B cell (primary cell): ENCODE results near the gene HTR7. TPM values are rescaled to one million over a fixed set of nuclear protein-coding genes. Genes with fewer than 3 reads are reported as not detected.

ENCODE experiments used
- ATAC-seq: fragments of 200-7000 bp; cut with Tn5 transposase; one replicate; pipeline ENCODE4 v1.10.0; 2021; ENCODE audit warnings: low read depth, mild to moderate bottlenecking, moderate number of reproducible peaks, moderate library complexity
- CTCF ChIA-PET: fragments of 350-600 bp; sonication (Branson Sonifier 250); formaldehyde crosslinking; loops from one replicate; lab custom pipeline; 2021; ENCODE audit warnings: antibody characterized with exemption, inconsistent platforms; lab: Charles Lee
- POLR2A ChIA-PET: fragments of 350-600 bp; sonication (Branson Sonifier 250); formaldehyde crosslinking; loops from one replicate; lab custom pipeline; 2021; ENCODE audit warnings: antibody characterized with exemption; lab: Charles Lee
- DNase-seq: peaks from one replicate; pipeline ENCODE4 v3.0.0; 2013
- H2AFZ ChIP-seq: 2 replicates; pipeline ENCODE4 v1.6.1; 2012; ENCODE audit warnings: mild to moderate bottlenecking, low read depth, low read length; ENCODE audit not compliant: insufficient read depth, poor library complexity, severe bottlenecking
- H3K27ac ChIP-seq, 2 donors: 1 replicate in 1 of 2; 2 replicates in 1 of 2; pipeline ENCODE4 v1.5.1; 2012 to 2013; ENCODE audit warnings: low read length in 2 of 2, mild to moderate bottlenecking in 2 of 2, moderate library complexity in 1 of 2
- H3K27me3 ChIP-seq, 4 experiments: fragments of 200-600 bp in 1 of 4; sonication (generic) in 1 of 4; replicated peaks in 1 of 4; 1 replicate in 2 of 4; 2 replicates in 2 of 4; pipeline versions ENCODE4 v1.6.1 to v1.7.0; 2013 to 2016; ENCODE audit warnings: low read length in 3 of 4, mild to moderate bottlenecking in 2 of 4, mixed read lengths in 1 of 4, moderate library complexity in 1 of 4; ENCODE audit not compliant: insufficient read depth in 4 of 4, control insufficient read depth in 3 of 4; ENCODE audit errors: control extremely low read depth in 1 of 4
- H3K36me3 ChIP-seq, 2 experiments: replicated peaks in 1 of 2; 1 replicate in 1 of 2; 2 replicates in 1 of 2; pipeline versions ENCODE4 v1.6.1 to v1.7.1; 2013; ENCODE audit warnings: low read length in 1 of 2; ENCODE audit not compliant: insufficient read depth in 2 of 2, control insufficient read depth in 1 of 2; ENCODE audit errors: control extremely low read depth in 1 of 2, extremely low read depth in 1 of 2
- H3K4me1 ChIP-seq, 2 donors: fragments of 200-600 bp in 1 of 2; sonication (generic) in 1 of 2; 1 replicate in 1 of 2; 2 replicates in 1 of 2; pipeline versions ENCODE4 v1.5.1 to v1.6.1; 2013 to 2017; ENCODE audit warnings: low read length in 2 of 2; ENCODE audit not compliant: control insufficient read depth in 2 of 2, insufficient read depth in 2 of 2
- H3K4me2 ChIP-seq: replicated peaks from 2 replicates; pipeline ENCODE3; 2012; ENCODE audit warnings: mild to moderate bottlenecking, low read depth, low read length; ENCODE audit not compliant: poor library complexity, severe bottlenecking
- H3K4me3 ChIP-seq, 5 experiments: fragments of 200-600 bp in 1 of 5; sonication (generic) in 1 of 5; 1 replicate in 3 of 5; 2 replicates in 2 of 5; pipeline versions ENCODE4 v1.5.1 to v1.7.0; 2011 to 2016; ENCODE audit warnings: low read length in 4 of 5, mild to moderate bottlenecking in 4 of 5, low read depth in 2 of 5, control low read depth in 1 of 5, moderate library complexity in 1 of 5; ENCODE audit not compliant: insufficient read depth in 1 of 5; ENCODE audit errors: control extremely low read depth in 1 of 5, extremely low read depth in 1 of 5
- H3K79me2 ChIP-seq: fragments of 200-600 bp; sonication (generic); one replicate; pipeline ENCODE4 v1.6.0; 2016; ENCODE audit warnings: low read length; ENCODE audit not compliant: control insufficient read depth, insufficient read depth
- H3K9ac ChIP-seq: fragments of 200-600 bp; sonication (generic); 2 replicates; pipeline ENCODE4 v1.6.1; 2017; ENCODE audit warnings: mild to moderate bottlenecking, low read length, moderate library complexity
- H3K9me3 ChIP-seq, 3 donors: one replicate each; pipeline versions ENCODE4 v1.6.1 to v1.7.1; 2013; ENCODE audit warnings: low read length in 2 of 3; ENCODE audit not compliant: control insufficient read depth in 2 of 3, insufficient read depth in 1 of 3; ENCODE audit errors: control extremely low read depth in 1 of 3
- H4K20me1 ChIP-seq: 2 replicates; pipeline ENCODE4 v1.6.0; 2012; ENCODE audit warnings: mild to moderate bottlenecking, low read length; ENCODE audit not compliant: insufficient read depth, control insufficient read depth, poor library complexity, severe bottlenecking
- H3K27ac Mint-ChIP-seq: one replicate; pipeline ENCODE4 v1.8.0; 2021; ENCODE audit warnings: mixed read lengths
- H3K27me3 Mint-ChIP-seq: one replicate; pipeline ENCODE4 v1.8.0; 2021; ENCODE audit warnings: mixed read lengths
- H3K4me1 Mint-ChIP-seq: one replicate; pipeline ENCODE4 v1.8.0; 2021; ENCODE audit warnings: mixed read lengths
- H3K4me3 Mint-ChIP-seq: one replicate; pipeline ENCODE4 v1.8.0; 2021; ENCODE audit warnings: mixed read lengths
- H3K9me3 Mint-ChIP-seq: one replicate; pipeline ENCODE4 v1.8.0; 2022; ENCODE audit warnings: mixed read lengths; ENCODE audit not compliant: insufficient read depth
- CTCF ChIP-seq: fragments of 200-600 bp; IDR thresholded peaks from one replicate; pipeline ENCODE4 v1.8.0; 2022; ENCODE audit warnings: antibody characterized with exemption, mild to moderate bottlenecking
- EZH2 ChIP-seq: IDR thresholded peaks from 2 replicates; pipeline ENCODE4 v1.6.1; 2012; ENCODE audit warnings: borderline replicate concordance, low read depth, mild to moderate bottlenecking, moderate library complexity, low read length; ENCODE audit not compliant: insufficient read depth, poor library complexity, severe bottlenecking
- WGBS: methylation state at CpG from one replicate; pipeline ENCODE4 v1.1.5; 2013; ENCODE audit warnings: missing lambda C conversion rate; ENCODE audit not compliant: insufficient coverage; 5-methylcytosine and 5-hydroxymethylcytosine counted together
- intact Hi-C: fragments of 100-400 bp; cut with micrococcal nuclease; formaldehyde crosslinking; loops from one replicate; pipeline ENCODE4 v1.10.0; 2022
- polyA plus RNA-seq: library from polyadenylated mRNA; depleted of rRNA; stranded (reverse); fragments of >200 nt; gene quantifications from 2 replicates; pipeline ENCODE4 v1.2.3, GENCODE V29; 2012
- total RNA-seq, 2 donors: library from RNA; stranded (reverse); fragments of 120-200 nt in 1 of 2; gene quantifications; 1 replicate in 1 of 2; 2 replicates in 1 of 2; pipeline versions ENCODE4 v1.2.3 to v1.2.4, GENCODE V29; 2013 to 2022

HTR7 gene
- total and polyA plus RNA-seq, 2 donors (not counting 1 experiment from before 2014, with no cell fraction given), result 0.03 TPM; not detected in 1

GRCh38 chr10:90787393-90788198, 70.2 kb downstream of the HTR7 start:
- 100% methylated on average over 1 of the region's 9 CpGs for WGBS
- no peaks in the 10 kb centered on the region for H3K9me3 Mint-ChIP-seq
- peaks cover 13% of the 10 kb centered on the region for H3K4me1 Mint-ChIP-seq
- DNase-seq (peak; percentile 23), ATAC-seq (no peak)
- Histone ChIP-seq H3K4me1 (peaks cover 3 to 6% of the 10 kb centered on the region in 2 donors), H3K27me3 (no peaks in the 10 kb centered on the region), H3K27ac (no peak overlapping the region), H3K9ac (no peak overlapping the region), H3K79me2 (no peaks in the 10 kb centered on the region), H3K4me3 (no peak overlapping the region), H3K4me2 (no peak overlapping the region), H3K36me3 (no peaks in the 10 kb centered on the region), H3K9me3 (no peaks in the 10 kb centered on the region), H4K20me1 (no peaks in the 10 kb centered on the region), H2AFZ (no peak overlapping the region)
- ChIA-PET CTCF (interaction anchor here (0.9 to 2.8 kb wide), 6 partner anchors 10 to 997 kb away, joined by 3 to 13 read pairs (median 4); no protein-coding TSS in a partner anchor), POLR2A (no interaction called here)
- no peak overlapping the region for H3K4me3 Mint-ChIP-seq
- intact Hi-C loops, result no loop called here
- H3K27me3 Mint-ChIP-seq, result peaks cover 12% of the 10 kb centered on the region
- no peak overlapping the region for H3K27ac Mint-ChIP-seq
- TF ChIP-seq EZH2, result no peak
- TF ChIP-seq CTCF, result no peak

- Histone ChIP-seq H2AFZ (no peak overlapping the region), H3K36me3 (no peaks in the 10 kb centered on the region), H3K9ac (no peak overlapping the region), H3K4me1 (peaks cover 3 to 6% of the 10 kb centered on the region in 2 donors), H3K27ac (no peak overlapping the region), H3K4me3 (no peak overlapping the region), H3K9me3 (no peaks in the 10 kb centered on the region), H3K79me2 (no peaks in the 10 kb centered on the region), H4K20me1 (no peaks in the 10 kb centered on the region), H3K27me3 (peaks cover 0 to 5% (median 0%) of the 10 kb centered on the region in 4 experiments), H3K4me2 (no peak overlapping the region)
- DNase-seq (no peak), ATAC-seq (no peak)
- H3K9me3 Mint-ChIP-seq, result no peaks in the 10 kb centered on the region
- H3K4me1 Mint-ChIP-seq, result peaks cover 13% of the 10 kb centered on the region
- ChIA-PET POLR2A (no interaction called here), CTCF (interaction anchor here (0.6 to 2.8 kb wide), 2 partner anchors 991 to 1003 kb away, joined by 4 to 13 read pairs; no protein-coding TSS in a partner anchor)
- WGBS, result 90% methylated on average over 4 of the region's 4 CpGs
- TF ChIP-seq CTCF (no peak), EZH2 (no peak)
- intact Hi-C loops, result no loop called here
- H3K27me3 Mint-ChIP-seq, result peaks cover 4% of the 10 kb centered on the region
- no peak overlapping the region for H3K4me3 Mint-ChIP-seq
- no peak overlapping the region for H3K27ac Mint-ChIP-seq
These were observed 72.1 kb downstream of the HTR7 start for GRCh38 chr10:90785782-90786181.
